GM19455 (cell line): ENCODE measurements around the gene CCL18.
"Not testable (repeated sequence)": the region's sequence is repeated elsewhere in the genome, so short reads cannot be mapped to it uniquely, and the experiment has no call there.

Experiments used
- ATAC-seq: cut with Tn5 transposase; IDR thresholded peaks from one replicate; pipeline ENCODE4 v1.9.1; 2021; ENCODE audit not compliant: unreplicated experiment

Gene CCL18

GRCh38 chr17:36063786-36064541 is at the start of gene CCL18:
Gene CCL18 (plus strand): TSS chr17:36064272. CDS start chr17:36064343, 71 bp downstream.
- no peak for ATAC-seq

- ATAC-seq = no peak
Measured at GRCh38 chr17:36014946-36015345, 49.1 kb upstream of the CCL18 start.

GRCh38 chr17:36015895-36016294 is 48.2 kb upstream of the CCL18 start:
- ATAC-seq = not testable (repeated sequence)

- no peak for ATAC-seq
Measured at GRCh38 chr17:36016555-36016954, 47.5 kb upstream of the CCL18 start.

- ATAC-seq = no peak
Measured at GRCh38 chr17:36017799-36018198, 46.3 kb upstream of the CCL18 start, which contains the start of gene CCL23. Gene CCL23 (minus strand): TSS chr17:36017972. CDS start chr17:36017897, 75 bp downstream.

GRCh38 chr17:36019423-36019822 is 44.6 kb upstream of the CCL18 start:
- no peak for ATAC-seq

GRCh38 chr17:36024106-36024869 is 39.8 kb upstream of the CCL18 start:
- ATAC-seq = no peak

GRCh38 chr17:36027761-36028160 is 36.3 kb upstream of the CCL18 start:
- ATAC-seq = no peak

- ATAC-seq = no peak
Measured at GRCh38 chr17:36030956-36031355, 33.1 kb upstream of the CCL18 start.

- no peak for ATAC-seq
Measured at GRCh38 chr17:36034127-36034526, 29.9 kb upstream of the CCL18 start.

- ATAC-seq = no peak
Measured at GRCh38 chr17:36036235-36036634, 27.8 kb upstream of the CCL18 start.

GRCh38 chr17:36048066-36048465 is 16.0 kb upstream of the CCL18 start:
- no peak for ATAC-seq

- no peak for ATAC-seq
Measured at GRCh38 chr17:36049643-36050042, 14.4 kb upstream of the CCL18 start.

GRCh38 chr17:36055171-36055570 is 8.9 kb upstream of the CCL18 start:
- no peak for ATAC-seq

GRCh38 chr17:36055921-36056520 is 8.1 kb upstream of the CCL18 start:
- ATAC-seq = no peak

GRCh38 chr17:36057911-36058310 is 6.2 kb upstream of the CCL18 start:
- ATAC-seq = no peak

GRCh38 chr17:36059406-36059805 is 4.7 kb upstream of the CCL18 start:
- ATAC-seq = no peak

GRCh38 chr17:36060816-36061215 is 3.3 kb upstream of the CCL18 start:
- ATAC-seq = no peak

- no peak for ATAC-seq
Measured at GRCh38 chr17:36066365-36066985, 2.4 kb downstream of the CCL18 start.

- no peak for ATAC-seq
Measured at GRCh38 chr17:36068524-36068923, 4.5 kb downstream of the CCL18 start.

GRCh38 chr17:36069136-36069535 is 5.1 kb downstream of the CCL18 start:
- no peak for ATAC-seq
